GM23248 (cell line): ENCODE measurements around the gene RFPL3.

Source experiments
- EZH2 ChIP-seq: fragments of 200-600 bp; sonication (generic); IDR thresholded peaks from 2 replicates; pipeline ENCODE4 v1.6.1; 2018; ENCODE audit warnings: antibody characterized with exemption, mild to moderate bottlenecking; ENCODE audit not compliant: insufficient read depth, poor library complexity, severe bottlenecking
- EZH2phosphoT487 ChIP-seq: fragments of 200-600 bp; sonication (generic); IDR thresholded peaks from 2 replicates; pipeline ENCODE4 v1.6.1; 2018; ENCODE audit warnings: antibody characterized with exemption, moderate library complexity, mild to moderate bottlenecking, low read depth; ENCODE audit not compliant: insufficient read depth

GRCh38 chr22:32385681-32386080 is 28.0 kb downstream of the RFPL3 start:
- no peak for TF ChIP-seq EZH2phosphoT487
- no peak for TF ChIP-seq EZH2
